Measurements from ENCODE around the gene DBP.
"Not testable (repeated sequence)": the region's sequence is repeated elsewhere in the genome, so short reads cannot be mapped to it uniquely, and the experiment has no call there.

The DBP gene

DNA sequence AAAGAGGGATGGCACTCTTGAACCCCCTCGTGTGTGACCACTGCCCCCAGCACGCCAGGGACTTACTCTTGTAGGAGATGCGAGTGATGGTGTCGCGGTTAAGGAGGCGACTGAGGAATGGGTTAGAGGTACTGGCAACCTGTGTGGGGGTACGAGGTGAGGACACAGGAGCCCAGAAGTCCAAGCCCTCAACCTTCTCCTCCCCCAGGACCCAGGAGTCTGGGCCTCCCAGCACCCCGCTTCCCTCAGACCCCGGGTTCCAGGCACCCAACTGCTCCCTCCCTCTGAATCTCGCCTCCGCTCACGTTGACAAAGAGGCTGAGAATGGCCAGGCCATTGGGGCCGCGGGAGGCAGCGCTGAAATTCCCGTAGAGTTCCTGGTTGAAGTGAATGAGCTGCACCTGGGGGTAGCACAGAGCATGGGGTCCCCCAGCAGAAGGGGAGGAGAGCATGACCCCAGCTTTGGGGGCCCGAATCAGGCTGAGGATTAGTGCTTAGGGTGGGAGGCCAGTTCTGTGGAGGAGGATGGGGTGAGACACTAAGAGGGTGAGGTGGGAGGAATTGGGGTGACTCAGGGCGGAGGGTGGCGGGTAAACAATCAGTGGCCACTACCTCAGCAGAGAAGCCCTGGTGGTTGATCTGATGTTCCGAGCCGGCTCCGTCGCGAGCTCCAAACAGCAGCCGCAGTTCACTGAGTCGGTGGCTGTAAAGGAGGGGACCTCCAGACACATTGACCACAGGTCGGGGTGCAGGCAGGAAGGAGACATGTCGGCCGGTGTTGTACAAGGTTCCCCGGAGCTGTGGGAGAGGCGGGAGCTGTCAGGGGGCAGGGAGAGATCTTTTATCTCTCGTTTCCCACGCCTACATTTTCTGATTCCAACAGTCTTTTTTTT, 2.5 kb upstream of the DBP start:
- DNase-seq (ENCODE audit: low read depth) = no peak

- no peak for DNase-seq (ENCODE audit: low read depth)
Measured at GRCh38 chr19:48638831-48639381, 1.7 kb upstream of the DBP start.

GRCh38 chr19:48637948-48638830, 1.0 kb upstream of the DBP start:
- DNase-seq (ENCODE audit: low read depth) = peak; percentile 75

DNA sequence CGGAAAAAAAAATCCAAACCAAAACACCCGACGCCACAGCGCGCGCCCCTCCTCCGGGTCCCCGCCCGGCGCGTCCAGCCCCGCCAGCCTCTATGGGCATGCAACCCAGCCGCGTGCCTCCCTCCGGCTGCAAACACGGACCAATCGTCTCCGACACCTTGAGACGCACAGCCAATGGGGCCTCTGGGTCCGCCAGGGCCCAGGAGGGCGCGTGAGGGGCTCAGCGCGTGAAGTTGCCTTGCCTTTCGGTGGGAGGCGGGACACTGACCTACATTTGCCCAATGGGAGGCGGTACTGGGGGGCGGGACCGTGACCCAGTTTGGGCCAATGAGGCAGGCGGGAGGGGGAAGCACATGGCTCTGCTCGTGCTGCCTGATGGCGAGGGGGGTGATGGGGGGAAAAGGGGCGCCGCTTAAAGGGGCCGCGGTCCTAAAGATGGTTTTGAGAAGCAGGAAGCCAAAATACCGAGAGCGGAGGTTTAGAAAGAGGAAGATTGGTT, 319 bp upstream of the DBP start:
- peak; percentile 99 for DNase-seq (ENCODE audit: low read depth)

GRCh38 chr19:48635966-48636858, 967 bp downstream of the DBP start:
- no peak for DNase-seq (ENCODE audit: low read depth)

DNA sequence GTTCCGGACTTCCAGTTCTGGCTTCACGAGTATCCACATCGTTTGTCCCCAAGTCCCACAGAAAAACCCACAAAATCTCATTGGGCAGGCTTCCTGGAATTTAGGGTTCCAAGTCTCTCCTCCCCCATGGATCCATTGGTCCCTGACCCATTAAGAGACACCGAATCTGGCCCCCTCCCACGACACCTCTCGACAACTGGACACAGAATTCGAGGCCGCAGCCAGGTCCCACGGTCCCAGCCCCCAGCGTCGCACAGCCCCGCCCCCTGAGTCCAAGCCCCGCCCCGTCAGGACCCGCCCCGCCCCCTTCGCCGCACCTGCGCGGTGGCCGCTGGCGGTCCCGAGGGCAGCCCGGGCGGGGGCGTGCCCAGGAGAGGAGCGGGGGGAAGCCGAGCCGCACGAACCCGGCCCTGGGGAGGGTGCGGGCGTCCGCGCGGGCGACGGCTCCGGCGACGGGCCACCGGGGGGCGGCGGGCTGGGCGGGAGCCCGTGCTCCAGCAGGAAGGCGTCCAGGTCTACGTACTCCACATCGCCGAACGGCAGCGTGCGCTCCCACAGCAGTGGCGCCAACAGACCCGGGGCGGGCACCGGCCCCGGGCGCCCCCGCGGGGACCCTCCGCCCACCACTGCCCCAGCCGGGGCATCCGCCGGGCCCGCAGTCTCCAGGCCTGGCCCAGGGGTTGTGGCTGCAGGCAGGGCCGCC, 1.8 kb downstream of the DBP start:
- DNase-seq (ENCODE audit: low read depth) = peak; percentile 71

GRCh38 chr19:48634424-48635262, 2.5 kb downstream of the DBP start:
- peak; percentile 93 for DNase-seq (ENCODE audit: low read depth)

- no peak for DNase-seq (ENCODE audit: low read depth)
Measured at GRCh38 chr19:48634036-48634342, 3.2 kb downstream of the DBP start.

- DNase-seq (ENCODE audit: low read depth) = no peak
Measured at GRCh38 chr19:48633148-48634035, 3.8 kb downstream of the DBP start.

- DNase-seq (ENCODE audit: low read depth) = no peak
Measured at GRCh38 chr19:48632692-48633147, 4.5 kb downstream of the DBP start.

DNA sequence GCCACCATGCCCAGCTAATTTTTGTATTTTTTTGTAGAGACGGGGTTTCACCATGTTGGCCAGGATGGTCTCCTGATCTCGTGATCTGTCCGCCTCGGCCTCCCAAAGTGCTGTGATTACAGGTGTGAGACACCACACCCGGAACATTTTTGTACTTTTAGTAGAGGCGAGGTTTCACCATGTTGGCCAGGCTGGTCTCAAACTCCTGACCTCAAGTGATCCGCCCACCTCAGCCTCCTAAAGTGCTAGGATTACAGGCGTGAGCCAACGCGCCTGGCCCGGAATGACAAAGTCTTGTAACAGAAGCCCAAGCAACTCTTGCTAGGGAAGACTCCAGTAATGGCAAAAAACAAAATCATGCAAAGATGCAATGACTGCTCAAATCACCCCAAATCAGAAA, 4.9 kb downstream of the DBP start:
- DNase-seq (ENCODE audit: low read depth) = not testable (repeated sequence)

- no peak for DNase-seq (ENCODE audit: low read depth)
Measured at GRCh38 chr19:48631225-48631624, 6.0 kb downstream of the DBP start.

DNA sequence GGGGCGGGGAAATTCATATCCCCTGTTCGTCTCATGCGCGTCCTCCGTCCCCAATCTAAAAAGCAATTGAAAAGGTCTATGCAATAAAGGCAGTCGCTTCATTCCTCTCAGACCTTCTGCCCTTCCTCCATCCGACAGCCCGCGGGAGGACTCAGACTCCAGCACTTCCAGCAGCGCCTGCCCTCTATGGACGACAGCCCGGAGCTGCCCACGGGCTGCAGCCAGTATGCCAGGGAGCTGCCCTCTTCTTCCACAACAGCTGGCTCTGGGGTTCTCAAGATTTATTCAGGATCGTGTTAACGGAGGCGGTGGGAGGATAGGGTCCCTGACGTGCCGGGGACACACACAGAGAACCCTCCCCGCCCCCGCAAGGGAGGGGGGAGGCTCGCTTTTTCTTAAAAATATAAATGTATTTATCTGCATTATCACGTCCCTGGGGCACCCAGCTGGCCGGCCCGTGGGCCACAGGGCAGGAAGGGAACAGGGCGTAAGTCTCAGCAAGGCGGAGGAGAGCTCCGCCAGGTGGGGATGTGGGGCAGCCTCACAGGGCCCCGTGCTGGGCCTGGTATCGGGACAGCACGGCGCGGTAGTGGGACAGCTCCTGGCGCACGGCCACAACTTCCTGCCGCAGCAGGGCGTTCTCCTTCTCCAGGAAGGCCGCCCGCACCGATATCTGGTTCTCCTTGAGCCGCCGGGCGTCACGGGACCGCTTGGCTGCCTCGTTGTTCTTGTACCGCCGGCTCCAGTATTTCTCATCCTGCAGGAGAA, 6.7 kb downstream of the DBP start:
- no peak for DNase-seq (ENCODE audit: low read depth)

DNA sequence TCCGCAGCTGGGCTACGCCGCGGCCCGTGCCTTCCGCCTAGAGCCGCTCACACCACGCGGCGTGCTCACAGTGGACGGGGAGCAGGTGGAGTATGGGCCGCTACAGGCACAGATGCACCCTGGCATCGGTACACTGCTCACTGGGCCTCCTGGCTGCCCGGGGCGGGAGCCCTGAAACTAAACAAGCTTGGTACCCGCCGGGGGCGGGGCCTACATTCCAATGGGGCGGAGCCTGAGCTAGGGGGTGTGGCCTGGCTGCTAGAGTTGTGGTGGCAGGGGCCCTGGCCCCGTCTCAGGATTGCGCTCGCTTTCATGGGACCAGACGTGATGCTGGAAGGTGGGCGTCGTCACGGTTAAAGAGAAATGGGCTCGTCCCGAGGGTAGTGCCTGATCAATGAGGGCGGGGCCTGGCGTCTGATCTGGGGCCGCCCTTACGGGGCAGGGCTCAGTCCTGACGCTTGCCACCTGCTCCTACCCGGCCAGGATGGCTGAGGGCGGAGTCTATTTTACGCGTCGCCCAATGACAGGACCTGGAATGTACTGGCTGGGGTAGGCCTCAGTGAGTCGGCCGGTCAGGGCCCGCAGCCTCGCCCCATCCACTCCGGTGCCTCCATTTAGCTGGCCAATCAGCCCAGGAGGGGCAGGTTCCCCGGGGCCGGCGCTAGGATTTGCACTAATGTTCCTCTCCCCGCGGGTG, 7.4 kb downstream of the DBP start:
- DNase-seq (ENCODE audit: low read depth) = no peak

DNA sequence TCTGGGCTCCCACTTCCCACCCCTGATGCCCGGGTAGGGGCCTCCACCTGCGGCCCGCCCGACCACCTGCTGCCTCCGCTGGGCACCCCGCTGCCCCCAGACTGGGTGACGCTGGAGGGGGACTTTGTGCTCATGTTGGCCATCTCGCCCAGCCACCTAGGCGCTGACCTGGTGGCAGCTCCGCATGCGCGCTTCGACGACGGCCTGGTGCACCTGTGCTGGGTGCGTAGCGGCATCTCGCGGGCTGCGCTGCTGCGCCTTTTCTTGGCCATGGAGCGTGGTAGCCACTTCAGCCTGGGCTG, 7.9 kb downstream of the DBP start:
- no peak for DNase-seq (ENCODE audit: low read depth)

- DNase-seq (ENCODE audit: low read depth) = no peak
Measured at GRCh38 chr19:48628486-48629296, 8.5 kb downstream of the DBP start.

- DNase-seq (ENCODE audit: low read depth) = no peak
Measured at GRCh38 chr19:48627865-48628314, 9.3 kb downstream of the DBP start.

Data from activated T-cell treated with anti-CD3 and anti-CD28 coated beads for 24 hours (primary cell).